OCI-LY3 (cell line): Measurements from ENCODE around the gene JPH3.

Source experiments
- H2AFZ ChIP-seq: fragments of 200-600, 300-600 bp; shearing (Covaris generic); 2 replicates; pipeline ENCODE4 v1.6.0; 2014; ENCODE audit warnings: antibody characterized with exemption, low read depth, low read length
- H3K27ac ChIP-seq: fragments of 200-600, 300-600 bp; sonication (generic); 2 replicates; pipeline ENCODE4 v1.5.1; 2014; ENCODE audit warnings: mild to moderate bottlenecking, low read length, moderate library complexity, mixed read lengths
- H3K27me3 ChIP-seq: fragments of 200-600, 300-600 bp; sonication (generic); 2 replicates; pipeline ENCODE4 v1.6.1; 2014; ENCODE audit warnings: low read depth, low read length, mixed read lengths
- H3K36me3 ChIP-seq: fragments of 200-600, 300-600 bp; sonication (generic); replicated peaks from 2 replicates; pipeline ENCODE3; 2014; ENCODE audit warnings: low read depth, low read length, mixed read lengths
- H3K4me1 ChIP-seq: fragments of 300-600, 200-600 bp; sonication (generic); 2 replicates; pipeline ENCODE4 v1.6.1; 2014; ENCODE audit warnings: low read length, mixed read lengths
- H3K4me2 ChIP-seq: fragments of 200-600, 300-600 bp; sonication (generic); 2 replicates; pipeline ENCODE4 v1.6.1; 2014; ENCODE audit warnings: low read length, mixed read lengths
- H3K4me3 ChIP-seq: fragments of 300-600, 200-600 bp; sonication (generic); 2 replicates; pipeline ENCODE4 v1.5.1; 2014; ENCODE audit warnings: antibody characterized with exemption, mild to moderate bottlenecking, low read length, moderate library complexity
- H3K79me2 ChIP-seq: fragments of 300-600, 200-600 bp; shearing (Covaris generic); 2 replicates; pipeline ENCODE4 v1.6.1; 2014; ENCODE audit warnings: mild to moderate bottlenecking, low read length, mixed read lengths
- H3K9ac ChIP-seq: fragments of 300-600, 200-600 bp; shearing (Covaris generic); 2 replicates; pipeline ENCODE4 v1.6.0; 2014; ENCODE audit warnings: mild to moderate bottlenecking, low read length, moderate library complexity
- H3K9me3 ChIP-seq: fragments of 200-600, 300-600 bp; shearing (Covaris generic); 2 replicates; pipeline ENCODE4 v1.6.1; 2014; ENCODE audit warnings: low read length, mixed read lengths; ENCODE audit not compliant: insufficient read depth
- H4K20me1 ChIP-seq: fragments of 200-600, 300-600 bp; sonication (generic); 2 replicates; pipeline ENCODE4 v1.6.1; 2016; ENCODE audit warnings: low read length, mixed read lengths; ENCODE audit not compliant: insufficient read depth
- EZH2phosphoT487 ChIP-seq: fragments of 200-600 bp; shearing (Covaris generic); IDR thresholded peaks from 2 replicates; pipeline ENCODE4 v1.6.1; 2018; ENCODE audit warnings: antibody characterized with exemption, mixed run types, low read depth
- TF ChIP-seq, protein P1 (sequence below): fragments of 200-600, 300-600 bp; sonication (generic); IDR thresholded peaks from 2 replicates; pipeline ENCODE4 v1.5.1; 2014; ENCODE audit warnings: antibody characterized with exemption, low read length, low read depth

Gene JPH3

DNA sequence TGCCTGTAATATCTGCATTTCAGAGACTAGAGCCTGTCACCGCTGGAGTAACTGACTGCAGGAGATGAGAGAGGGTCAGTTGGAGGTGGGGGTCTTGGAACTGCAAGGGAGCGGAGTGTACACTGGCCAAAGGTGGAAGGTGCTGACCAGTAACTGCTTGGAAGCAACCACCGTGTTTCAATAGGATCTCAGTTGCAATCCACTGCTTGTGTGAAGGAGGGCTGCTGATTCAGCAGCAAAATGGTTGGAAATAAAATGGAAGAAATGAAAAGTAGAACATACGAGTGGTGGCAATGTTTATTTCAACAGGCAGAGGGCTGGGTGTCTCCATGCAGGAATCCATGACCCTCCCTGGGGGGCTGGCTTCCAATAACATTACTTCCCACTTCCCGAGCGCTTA is 2.1 kb upstream of the JPH3 start:
- Histone ChIP-seq H3K9ac (no peak overlapping the region), H3K9me3 (no peaks in the 10 kb centered on the region), H3K79me2 (no peaks in the 10 kb centered on the region), H3K4me3 (no peak overlapping the region), H3K4me2 (no peak overlapping the region), H3K27me3 (peaks cover 2% of the 10 kb centered on the region; the same call in 1 of the 2 replicates), H3K4me1 (no peaks in the 10 kb centered on the region), H3K27ac (no peak overlapping the region), H2AFZ (no peak overlapping the region), H3K36me3 (no peaks in the 10 kb centered on the region), H4K20me1 (no peaks in the 10 kb centered on the region)
- TF ChIP-seq, protein P1, sequence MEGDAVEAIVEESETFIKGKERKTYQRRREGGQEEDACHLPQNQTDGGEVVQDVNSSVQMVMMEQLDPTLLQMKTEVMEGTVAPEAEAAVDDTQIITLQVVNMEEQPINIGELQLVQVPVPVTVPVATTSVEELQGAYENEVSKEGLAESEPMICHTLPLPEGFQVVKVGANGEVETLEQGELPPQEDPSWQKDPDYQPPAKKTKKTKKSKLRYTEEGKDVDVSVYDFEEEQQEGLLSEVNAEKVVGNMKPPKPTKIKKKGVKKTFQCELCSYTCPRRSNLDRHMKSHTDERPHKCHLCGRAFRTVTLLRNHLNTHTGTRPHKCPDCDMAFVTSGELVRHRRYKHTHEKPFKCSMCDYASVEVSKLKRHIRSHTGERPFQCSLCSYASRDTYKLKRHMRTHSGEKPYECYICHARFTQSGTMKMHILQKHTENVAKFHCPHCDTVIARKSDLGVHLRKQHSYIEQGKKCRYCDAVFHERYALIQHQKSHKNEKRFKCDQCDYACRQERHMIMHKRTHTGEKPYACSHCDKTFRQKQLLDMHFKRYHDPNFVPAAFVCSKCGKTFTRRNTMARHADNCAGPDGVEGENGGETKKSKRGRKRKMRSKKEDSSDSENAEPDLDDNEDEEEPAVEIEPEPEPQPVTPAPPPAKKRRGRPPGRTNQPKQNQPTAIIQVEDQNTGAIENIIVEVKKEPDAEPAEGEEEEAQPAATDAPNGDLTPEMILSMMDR = no peak
- no peak for TF ChIP-seq EZH2phosphoT487

DNA sequence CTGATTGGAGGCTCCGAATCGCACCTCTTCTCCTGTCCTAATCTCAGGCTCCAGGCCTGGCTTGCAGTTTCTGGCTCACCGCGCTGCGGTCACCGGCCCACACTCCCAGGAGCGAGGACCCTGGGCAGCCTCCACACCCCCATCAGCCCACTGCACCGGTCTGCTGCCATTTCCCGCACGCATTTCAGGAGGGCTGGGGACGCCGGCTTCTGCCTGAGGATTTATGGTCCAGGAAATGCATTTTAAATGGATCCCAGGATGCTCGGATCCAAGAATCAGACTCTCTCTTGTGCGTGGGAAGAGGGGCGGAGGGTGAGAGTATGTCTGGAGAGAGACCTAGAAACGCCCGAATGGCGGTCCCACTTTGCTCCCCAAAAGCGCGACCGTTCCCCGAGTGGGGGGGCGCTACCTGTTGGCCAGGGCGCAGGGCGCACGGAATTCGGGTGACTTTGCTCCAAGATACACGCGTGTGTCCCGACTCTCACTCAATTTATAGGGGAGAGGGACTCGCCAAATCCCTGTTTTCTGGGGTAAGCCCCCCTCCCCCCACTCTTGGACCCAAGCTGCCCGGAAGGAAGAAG is 817 bp upstream of the JPH3 start:
- Histone ChIP-seq H3K79me2 (no peaks in the 10 kb centered on the region), H2AFZ (no peak overlapping the region), H3K4me2 (no peak overlapping the region), H4K20me1 (no peaks in the 10 kb centered on the region), H3K27me3 (peaks cover 5% of the 10 kb centered on the region; the same call in 1 of the 2 replicates), H3K36me3 (no peaks in the 10 kb centered on the region), H3K4me1 (no peaks in the 10 kb centered on the region), H3K9me3 (no peaks in the 10 kb centered on the region), H3K27ac (no peak overlapping the region), H3K4me3 (no peak overlapping the region), H3K9ac (no peak overlapping the region)
- TF ChIP-seq EZH2phosphoT487 = no peak
- TF ChIP-seq, protein P1 = no peak

DNA sequence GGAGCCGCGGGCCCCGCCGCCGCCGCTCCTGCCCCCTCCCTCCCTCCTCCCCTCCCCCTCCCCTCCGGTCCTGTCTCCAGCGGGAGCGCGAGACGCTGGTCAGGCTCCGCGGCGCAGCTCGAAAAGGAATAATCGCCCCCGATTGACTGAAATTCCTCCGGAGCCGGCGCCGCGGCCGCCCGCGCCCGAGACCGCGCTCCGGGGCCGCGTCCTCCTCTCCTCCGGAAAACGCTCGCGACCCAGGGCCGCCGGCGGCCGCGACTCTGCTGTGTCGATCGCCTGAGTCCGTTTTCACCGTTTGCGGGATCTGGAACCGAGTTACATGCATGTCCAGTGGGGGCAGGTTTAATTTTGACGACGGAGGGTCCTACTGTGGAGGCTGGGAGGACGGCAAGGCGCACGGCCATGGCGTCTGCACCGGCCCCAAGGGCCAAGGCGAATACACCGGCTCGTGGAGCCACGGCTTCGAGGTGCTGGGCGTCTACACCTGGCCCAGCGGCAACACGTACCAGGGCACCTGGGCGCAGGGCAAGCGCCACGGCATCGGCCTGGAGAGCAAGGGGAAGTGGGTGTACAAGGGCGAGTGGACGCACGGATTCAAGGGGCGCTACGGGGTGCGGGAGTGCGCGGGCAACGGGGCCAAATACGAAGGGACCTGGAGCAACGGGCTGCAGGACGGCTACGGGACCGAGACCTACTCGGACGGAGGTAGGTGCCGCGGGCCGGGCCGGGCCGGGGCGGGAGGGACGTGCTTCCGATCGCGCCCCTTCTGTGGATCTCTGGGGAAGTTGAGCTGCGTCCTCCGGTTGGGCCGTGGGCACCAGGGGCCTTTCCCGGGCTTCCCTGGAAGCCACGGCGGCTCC is 744 bp downstream of the JPH3 start:
- H2AFZ ChIP-seq = no peak overlapping the region
- no peak overlapping the region for H3K4me2 ChIP-seq
- H3K27me3 ChIP-seq = peaks cover 7% of the 10 kb centered on the region; the same call in 1 of the 2 replicates
- no peak overlapping the region for H3K27ac ChIP-seq
- H3K4me3 ChIP-seq = no peak overlapping the region
- TF ChIP-seq, protein P1 = no peak
- TF ChIP-seq EZH2phosphoT487 = no peak
- no peak overlapping the region for H3K9ac ChIP-seq
- H3K36me3 ChIP-seq = no peaks in the 10 kb centered on the region
- no peaks in the 10 kb centered on the region for H3K9me3 ChIP-seq
- no peaks in the 10 kb centered on the region; the same call in 1 of the 2 replicates for H4K20me1 ChIP-seq
- no peaks in the 10 kb centered on the region for H3K79me2 ChIP-seq
- H3K4me1 ChIP-seq = no peaks in the 10 kb centered on the region
